ENCODE data around the gene KLHL5. TPM values are rescaled to one million over a fixed set of nuclear protein-coding genes. Genes with fewer than 3 reads are reported as not detected.

Gene KLHL5
- polyA plus RNA-seq, 2 donors: 2.9 to 10.2 TPM

- Histone ChIP-seq H3K27ac (ENCODE audit: low read depth in 2 of 2, low read length in 1 of 2) (no peak overlapping the region), H3K9me3 (ENCODE audit: control insufficient read depth in 2 of 2, insufficient read depth in 1 of 2, low read depth in 1 of 2, low read length in 1 of 2) (no peaks in the 10 kb centered on the region), H3K27me3 (ENCODE audit: control insufficient read depth in 1 of 2, insufficient read depth in 2 of 2, low read length in 2 of 2) (no peaks in the 10 kb centered on the region), H3K36me3 (ENCODE audit: control insufficient read depth in 2 of 2, insufficient read depth in 2 of 2, low read length in 1 of 2) (no peaks in the 10 kb centered on the region), H3K4me3 (ENCODE audit: low read depth in 1 of 2, low read length in 2 of 2) (no peak overlapping the region), H3K4me1 (ENCODE audit: control insufficient read depth in 2 of 2, insufficient read depth in 2 of 2, low read length in 1 of 2) (peaks cover 0 to 3% of the 10 kb centered on the region in 2 donors)
- 83 to 88% methylated on average over 1 of the region's 1 CpG for WGBS, 2 donors
Measured at GRCh38 chr4:39051492-39051891, 10.5 kb upstream of the KLHL5 start.

DNA sequence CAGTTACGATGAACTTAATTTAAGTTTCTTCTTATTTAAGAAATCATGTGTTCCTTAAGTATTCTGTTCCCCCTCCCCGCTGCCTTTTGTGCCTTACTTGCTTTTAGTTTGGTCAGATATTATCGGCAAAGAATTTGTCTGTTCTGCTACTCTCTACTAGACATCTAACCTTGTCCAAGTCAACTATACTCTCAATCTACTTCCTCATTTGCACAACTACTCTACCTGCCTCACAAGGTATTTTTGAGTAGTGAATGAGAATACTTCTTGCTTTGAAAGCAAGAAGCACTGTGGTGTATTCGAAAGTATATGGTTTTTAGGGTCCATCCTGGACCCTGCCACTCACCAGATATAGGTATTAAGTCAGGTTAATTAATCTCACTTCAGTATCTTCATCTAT lies 8.0 kb upstream of the KLHL5 start:
- no peak overlapping the region for H3K27ac ChIP-seq (ENCODE audit: low read depth in 2 of 2, low read length in 1 of 2)
- H3K4me1 ChIP-seq (ENCODE audit: control insufficient read depth in 2 of 2, insufficient read depth in 2 of 2, low read length in 1 of 2): peaks cover 0 to 3% of the 10 kb centered on the region in 2 donors
- no peaks in the 10 kb centered on the region for H3K27me3 ChIP-seq (ENCODE audit: control insufficient read depth in 1 of 2, insufficient read depth in 2 of 2, low read length in 2 of 2)
- H3K9me3 ChIP-seq (ENCODE audit: control insufficient read depth in 2 of 2, insufficient read depth in 1 of 2, low read depth in 1 of 2, low read length in 1 of 2): no peaks in the 10 kb centered on the region
- no peaks in the 10 kb centered on the region for H3K36me3 ChIP-seq (ENCODE audit: control insufficient read depth in 2 of 2, insufficient read depth in 2 of 2, low read length in 1 of 2)
- H3K4me3 ChIP-seq (ENCODE audit: low read depth in 1 of 2, low read length in 2 of 2): no peak overlapping the region
- 97% methylated on average over 4 of the region's 4 CpGs for WGBS, 2 donors

GRCh38 chr4:39054497-39054896 lies 7.5 kb upstream of the KLHL5 start:
- no peaks in the 10 kb centered on the region for H3K36me3 ChIP-seq (ENCODE audit: control insufficient read depth in 2 of 2, insufficient read depth in 2 of 2, low read length in 1 of 2)
- no peak overlapping the region for H3K4me3 ChIP-seq (ENCODE audit: low read depth in 1 of 2, low read length in 2 of 2)
- 76 to 83% methylated on average over 3 of the region's 3 CpGs for WGBS, 2 donors
- no peak overlapping the region for H3K27ac ChIP-seq (ENCODE audit: low read depth in 2 of 2, low read length in 1 of 2)
- H3K27me3 ChIP-seq (ENCODE audit: control insufficient read depth in 1 of 2, insufficient read depth in 2 of 2, low read length in 2 of 2): no peaks in the 10 kb centered on the region
- H3K4me1 ChIP-seq (ENCODE audit: control insufficient read depth in 2 of 2, insufficient read depth in 2 of 2, low read length in 1 of 2): peaks cover 0 to 3% of the 10 kb centered on the region in 2 donors
- H3K9me3 ChIP-seq (ENCODE audit: control insufficient read depth in 2 of 2, insufficient read depth in 1 of 2, low read depth in 1 of 2, low read length in 1 of 2): no peaks in the 10 kb centered on the region

GRCh38 chr4:39056023-39056422 lies 6.0 kb upstream of the KLHL5 start:
- Histone ChIP-seq H3K4me3 (ENCODE audit: low read depth in 1 of 2, low read length in 2 of 2) (no peak overlapping the region), H3K27ac (ENCODE audit: low read depth in 2 of 2, low read length in 1 of 2) (no peak overlapping the region), H3K4me1 (ENCODE audit: control insufficient read depth in 2 of 2, insufficient read depth in 2 of 2, low read length in 1 of 2) (peaks cover 0 to 3% of the 10 kb centered on the region in 2 donors), H3K27me3 (ENCODE audit: control insufficient read depth in 1 of 2, insufficient read depth in 2 of 2, low read length in 2 of 2) (no peaks in the 10 kb centered on the region), H3K9me3 (ENCODE audit: control insufficient read depth in 2 of 2, insufficient read depth in 1 of 2, low read depth in 1 of 2, low read length in 1 of 2) (no peaks in the 10 kb centered on the region), H3K36me3 (ENCODE audit: control insufficient read depth in 2 of 2, insufficient read depth in 2 of 2, low read length in 1 of 2) (no peaks in the 10 kb centered on the region)
- 96 to 97% methylated on average over 5 of the region's 5 CpGs for WGBS, 2 donors

- Histone ChIP-seq H3K4me1 (ENCODE audit: control insufficient read depth in 2 of 2, insufficient read depth in 2 of 2, low read length in 1 of 2) (no peaks in the 10 kb centered on the region), H3K9me3 (ENCODE audit: control insufficient read depth in 2 of 2, insufficient read depth in 1 of 2, low read depth in 1 of 2, low read length in 1 of 2) (no peaks in the 10 kb centered on the region), H3K27me3 (ENCODE audit: control insufficient read depth in 1 of 2, insufficient read depth in 2 of 2, low read length in 2 of 2) (no peaks in the 10 kb centered on the region), H3K36me3 (ENCODE audit: control insufficient read depth in 2 of 2, insufficient read depth in 2 of 2, low read length in 1 of 2) (no peaks in the 10 kb centered on the region), H3K4me3 (ENCODE audit: low read depth in 1 of 2, low read length in 2 of 2) (no peak overlapping the region), H3K27ac (ENCODE audit: low read depth in 2 of 2, low read length in 1 of 2) (no peak overlapping the region)
- WGBS, 2 donors: 96 to 97% methylated on average over 1 of the region's 1 CpG
Measured at GRCh38 chr4:39061457-39061856, 575 bp upstream of the KLHL5 start.

- Histone ChIP-seq H3K27ac (ENCODE audit: low read depth in 2 of 2, low read length in 1 of 2) (no peak overlapping the region), H3K27me3 (ENCODE audit: control insufficient read depth in 1 of 2, insufficient read depth in 2 of 2, low read length in 2 of 2) (no peaks in the 10 kb centered on the region), H3K4me3 (ENCODE audit: low read depth in 1 of 2, low read length in 2 of 2) (no peak overlapping the region), H3K4me1 (ENCODE audit: control insufficient read depth in 2 of 2, insufficient read depth in 2 of 2, low read length in 1 of 2) (no peaks in the 10 kb centered on the region), H3K36me3 (ENCODE audit: control insufficient read depth in 2 of 2, insufficient read depth in 2 of 2, low read length in 1 of 2) (no peaks in the 10 kb centered on the region), H3K9me3 (ENCODE audit: control insufficient read depth in 2 of 2, insufficient read depth in 1 of 2, low read depth in 1 of 2, low read length in 1 of 2) (no peaks in the 10 kb centered on the region)
- 84 to 89% methylated on average over 4 of the region's 4 CpGs for WGBS, 2 donors
Measured at GRCh38 chr4:39062770-39063097, 702 bp downstream of the KLHL5 start.

GRCh38 chr4:39063430-39063829 lies 1.4 kb downstream of the KLHL5 start:
- Histone ChIP-seq H3K27me3 (ENCODE audit: control insufficient read depth in 1 of 2, insufficient read depth in 2 of 2, low read length in 2 of 2) (no peaks in the 10 kb centered on the region), H3K27ac (ENCODE audit: low read depth in 2 of 2, low read length in 1 of 2) (no peak overlapping the region), H3K9me3 (ENCODE audit: control insufficient read depth in 2 of 2, insufficient read depth in 1 of 2, low read depth in 1 of 2, low read length in 1 of 2) (no peaks in the 10 kb centered on the region), H3K4me1 (ENCODE audit: control insufficient read depth in 2 of 2, insufficient read depth in 2 of 2, low read length in 1 of 2) (no peaks in the 10 kb centered on the region), H3K4me3 (ENCODE audit: low read depth in 1 of 2, low read length in 2 of 2) (no peak overlapping the region), H3K36me3 (ENCODE audit: control insufficient read depth in 2 of 2, insufficient read depth in 2 of 2, low read length in 1 of 2) (no peaks in the 10 kb centered on the region)

GRCh38 chr4:39066371-39066770 lies 4.3 kb downstream of the KLHL5 start:
- no peak overlapping the region for H3K4me3 ChIP-seq (ENCODE audit: low read depth in 1 of 2, low read length in 2 of 2)
- no peaks in the 10 kb centered on the region for H3K36me3 ChIP-seq (ENCODE audit: control insufficient read depth in 2 of 2, insufficient read depth in 2 of 2, low read length in 1 of 2)
- no peaks in the 10 kb centered on the region for H3K4me1 ChIP-seq (ENCODE audit: control insufficient read depth in 2 of 2, insufficient read depth in 2 of 2, low read length in 1 of 2)
- no peaks in the 10 kb centered on the region for H3K9me3 ChIP-seq (ENCODE audit: control insufficient read depth in 2 of 2, insufficient read depth in 1 of 2, low read depth in 1 of 2, low read length in 1 of 2)
- no peaks in the 10 kb centered on the region for H3K27me3 ChIP-seq (ENCODE audit: control insufficient read depth in 1 of 2, insufficient read depth in 2 of 2, low read length in 2 of 2)
- no peak overlapping the region for H3K27ac ChIP-seq (ENCODE audit: low read depth in 2 of 2, low read length in 1 of 2)
- 97 to 99% methylated on average over 2 of the region's 2 CpGs for WGBS, 2 donors

DNA sequence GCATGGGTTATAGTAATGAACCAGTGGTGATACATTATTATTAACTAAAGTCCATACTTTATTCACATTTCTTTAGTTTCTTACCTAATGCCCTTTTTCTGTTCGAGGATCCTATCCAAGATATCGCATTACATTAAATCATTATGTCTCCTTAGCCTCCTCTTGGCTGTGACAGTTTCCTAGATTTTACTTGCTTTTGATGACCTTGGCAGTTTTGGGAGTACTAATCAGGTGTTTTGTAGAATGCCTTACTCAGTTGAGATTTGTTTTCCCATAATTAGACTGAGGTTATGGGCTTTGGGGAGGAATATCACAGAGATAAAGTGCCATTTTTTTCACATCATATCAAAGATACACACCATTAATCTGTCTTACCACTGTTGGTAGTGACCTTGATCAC lies 5.0 kb downstream of the KLHL5 start:
- 91 to 94% methylated on average over 2 of the region's 2 CpGs for WGBS, 2 donors

GRCh38 chr4:39067451-39067850 lies 5.4 kb downstream of the KLHL5 start:
- H3K4me1 ChIP-seq (ENCODE audit: control insufficient read depth in 2 of 2, insufficient read depth in 2 of 2, low read length in 1 of 2): no peaks in the 10 kb centered on the region
- H3K36me3 ChIP-seq (ENCODE audit: control insufficient read depth in 2 of 2, insufficient read depth in 2 of 2, low read length in 1 of 2): no peaks in the 10 kb centered on the region
- no peak overlapping the region for H3K4me3 ChIP-seq (ENCODE audit: low read depth in 1 of 2, low read length in 2 of 2)
- no peaks in the 10 kb centered on the region for H3K27me3 ChIP-seq (ENCODE audit: control insufficient read depth in 1 of 2, insufficient read depth in 2 of 2, low read length in 2 of 2)
- H3K9me3 ChIP-seq (ENCODE audit: control insufficient read depth in 2 of 2, insufficient read depth in 1 of 2, low read depth in 1 of 2, low read length in 1 of 2): no peaks in the 10 kb centered on the region
- WGBS, 2 donors: 89 to 92% methylated on average over 3 of the region's 3 CpGs
- H3K27ac ChIP-seq (ENCODE audit: low read depth in 2 of 2, low read length in 1 of 2): no peak overlapping the region

More for the DNA sequence above, 5.0 kb downstream of the KLHL5 start:
- no peak overlapping the region for H3K27ac ChIP-seq (ENCODE audit: low read depth in 2 of 2, low read length in 1 of 2)
- no peak overlapping the region for H3K4me3 ChIP-seq (ENCODE audit: low read depth in 1 of 2, low read length in 2 of 2)
- no peaks in the 10 kb centered on the region for H3K9me3 ChIP-seq (ENCODE audit: control insufficient read depth in 2 of 2, insufficient read depth in 1 of 2, low read depth in 1 of 2, low read length in 1 of 2)
- H3K36me3 ChIP-seq (ENCODE audit: control insufficient read depth in 2 of 2, insufficient read depth in 2 of 2, low read length in 1 of 2): no peaks in the 10 kb centered on the region
- H3K4me1 ChIP-seq (ENCODE audit: control insufficient read depth in 2 of 2, insufficient read depth in 2 of 2, low read length in 1 of 2): no peaks in the 10 kb centered on the region
- H3K27me3 ChIP-seq (ENCODE audit: control insufficient read depth in 1 of 2, insufficient read depth in 2 of 2, low read length in 2 of 2): no peaks in the 10 kb centered on the region

Data from esophagus (tissue), 2 donors.